SH-SY5Y (cell line): ENCODE results near the gene VSTM4.

Experiments used
- GATA2 ChIP-seq: IDR thresholded peaks from 2 replicates; pipeline ENCODE4 v1.6.1; 2011; ENCODE audit warnings: mild to moderate bottlenecking, low read depth, low read length
- GATA3 ChIP-seq: IDR thresholded peaks from 2 replicates; pipeline ENCODE4 v1.6.1; 2011; ENCODE audit warnings: low read depth, mild to moderate bottlenecking, low read length, moderate library complexity

The VSTM4 gene

DNA sequence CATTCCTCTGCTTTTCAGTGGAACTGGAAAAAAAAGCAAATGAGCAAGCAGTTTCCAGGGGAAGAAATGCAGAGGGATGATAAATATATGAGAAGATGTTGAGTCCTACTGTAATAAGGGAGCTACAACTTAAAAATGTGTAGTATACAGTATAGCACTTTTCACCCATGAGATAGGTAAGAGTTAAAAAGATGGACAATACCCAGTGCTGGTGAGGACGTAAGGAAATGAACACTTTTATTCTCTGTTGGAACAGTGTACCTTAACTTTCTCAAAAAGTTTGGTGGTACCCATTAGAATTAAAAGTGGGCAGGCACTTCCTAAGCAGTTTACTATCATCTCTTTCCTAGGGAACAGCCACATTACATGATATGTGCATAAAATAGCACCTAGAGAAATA lies 21.2 kb upstream of the VSTM4 start:
- TF ChIP-seq GATA3 (no peak), GATA2 (no peak)

DNA sequence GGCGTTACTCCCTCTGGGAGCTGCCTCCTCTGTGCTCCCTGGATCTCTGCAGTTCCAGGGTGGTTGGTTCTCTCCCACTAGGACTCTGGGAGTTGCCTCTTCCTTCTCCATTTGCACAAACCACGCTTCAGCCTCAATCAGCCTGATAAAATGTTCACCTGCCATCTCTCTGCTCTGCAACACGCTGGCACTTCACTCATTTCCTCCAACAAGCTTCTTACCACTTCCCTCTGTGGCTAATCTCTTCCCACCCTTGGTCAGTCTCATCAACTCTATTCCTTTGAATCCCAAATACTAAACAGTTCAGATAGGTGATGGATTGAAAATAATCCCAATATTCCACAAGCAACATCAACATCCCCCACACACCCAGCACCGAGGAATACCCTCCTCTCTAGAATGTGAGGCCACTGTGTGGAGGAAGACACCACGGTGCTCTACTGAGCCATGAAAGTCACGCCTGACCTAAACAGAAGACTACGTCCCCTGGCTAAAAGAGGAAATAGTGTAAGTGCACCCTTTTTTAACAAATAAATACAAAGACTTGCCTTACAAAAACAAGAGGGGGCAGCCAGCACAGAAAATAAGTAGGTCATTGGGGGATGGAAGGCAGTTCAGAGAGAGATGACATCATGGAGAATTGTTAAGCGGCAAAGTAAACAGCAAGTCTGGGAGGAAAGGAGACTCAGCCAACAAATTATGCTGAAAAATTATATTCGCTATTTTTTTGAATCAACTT lies 20.4 kb upstream of the VSTM4 start:
- TF ChIP-seq GATA3 (no peak), GATA2 (no peak)

DNA sequence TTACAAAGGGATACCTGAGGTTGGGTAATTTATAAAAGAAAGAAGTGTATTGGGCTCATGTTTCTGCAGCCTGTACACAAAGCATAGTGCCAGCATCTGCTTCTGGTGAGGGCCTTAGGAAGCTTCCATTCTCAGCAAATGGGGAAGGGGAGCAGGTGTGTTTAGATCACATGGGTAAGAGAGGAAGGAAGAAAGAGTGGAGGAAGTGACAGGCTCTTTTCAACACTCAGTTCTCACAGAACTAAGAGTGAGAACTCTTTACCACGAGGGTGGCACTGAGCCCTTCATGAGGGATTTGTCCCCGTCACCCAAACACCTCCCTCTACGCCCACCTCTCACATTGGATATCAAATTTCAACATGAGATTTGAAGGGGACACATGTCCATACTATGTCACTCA lies 19.0 kb upstream of the VSTM4 start:
- TF ChIP-seq GATA2: no peak
- TF ChIP-seq GATA3: no peak

DNA sequence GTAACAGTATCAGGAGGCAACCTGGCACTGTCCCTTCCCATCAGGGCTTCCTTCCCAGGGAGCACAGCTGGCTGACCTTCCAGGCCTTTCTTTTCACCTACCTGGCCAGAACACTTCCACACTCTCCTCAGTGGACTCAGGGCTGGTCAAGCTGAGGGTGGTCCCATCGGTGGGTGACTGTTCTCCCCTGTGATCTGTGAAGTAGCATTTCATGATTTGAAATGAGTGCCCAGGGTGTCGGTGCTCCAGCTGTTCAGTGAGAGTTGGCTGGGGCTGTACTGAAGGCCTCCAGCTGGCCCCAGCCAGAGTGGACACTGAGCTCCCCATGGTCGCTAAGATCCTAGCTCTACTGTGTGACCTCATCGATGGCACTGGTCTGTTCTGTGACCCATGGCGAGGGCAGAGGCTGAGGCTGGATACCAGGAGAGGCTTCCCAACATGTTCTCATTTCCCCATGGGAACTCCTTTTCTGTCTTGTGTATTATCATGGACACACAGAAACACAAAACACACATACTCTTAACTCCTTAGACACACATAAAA lies 18.5 kb upstream of the VSTM4 start, which contains the start of gene FAM170B:
Gene FAM170B, minus strand, starts transcription at position 316 of the 543 bp plus-strand sequence. Its CDS starts 103 bp downstream, at position 213.
- no peak for TF ChIP-seq GATA3
- no peak for TF ChIP-seq GATA2

DNA sequence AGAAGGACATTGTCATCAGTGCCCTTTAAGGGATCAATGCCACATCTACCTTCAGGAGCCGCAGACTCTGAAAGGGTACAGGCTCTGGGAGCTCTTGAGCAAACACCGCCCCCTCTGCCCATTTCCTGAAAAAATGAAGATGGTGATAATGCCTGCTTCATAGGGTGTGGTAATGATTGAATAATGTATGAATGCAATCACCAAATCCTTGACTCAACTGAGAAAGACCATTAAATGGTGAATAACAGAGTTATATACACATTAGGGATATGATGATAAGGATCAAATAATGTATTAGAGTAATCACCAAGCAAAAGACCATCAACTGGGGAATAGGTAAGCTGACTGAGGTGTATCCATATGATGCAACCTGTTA lies 17.0 kb upstream of the VSTM4 start:
- no peak for TF ChIP-seq GATA2
- TF ChIP-seq GATA3: no peak

DNA sequence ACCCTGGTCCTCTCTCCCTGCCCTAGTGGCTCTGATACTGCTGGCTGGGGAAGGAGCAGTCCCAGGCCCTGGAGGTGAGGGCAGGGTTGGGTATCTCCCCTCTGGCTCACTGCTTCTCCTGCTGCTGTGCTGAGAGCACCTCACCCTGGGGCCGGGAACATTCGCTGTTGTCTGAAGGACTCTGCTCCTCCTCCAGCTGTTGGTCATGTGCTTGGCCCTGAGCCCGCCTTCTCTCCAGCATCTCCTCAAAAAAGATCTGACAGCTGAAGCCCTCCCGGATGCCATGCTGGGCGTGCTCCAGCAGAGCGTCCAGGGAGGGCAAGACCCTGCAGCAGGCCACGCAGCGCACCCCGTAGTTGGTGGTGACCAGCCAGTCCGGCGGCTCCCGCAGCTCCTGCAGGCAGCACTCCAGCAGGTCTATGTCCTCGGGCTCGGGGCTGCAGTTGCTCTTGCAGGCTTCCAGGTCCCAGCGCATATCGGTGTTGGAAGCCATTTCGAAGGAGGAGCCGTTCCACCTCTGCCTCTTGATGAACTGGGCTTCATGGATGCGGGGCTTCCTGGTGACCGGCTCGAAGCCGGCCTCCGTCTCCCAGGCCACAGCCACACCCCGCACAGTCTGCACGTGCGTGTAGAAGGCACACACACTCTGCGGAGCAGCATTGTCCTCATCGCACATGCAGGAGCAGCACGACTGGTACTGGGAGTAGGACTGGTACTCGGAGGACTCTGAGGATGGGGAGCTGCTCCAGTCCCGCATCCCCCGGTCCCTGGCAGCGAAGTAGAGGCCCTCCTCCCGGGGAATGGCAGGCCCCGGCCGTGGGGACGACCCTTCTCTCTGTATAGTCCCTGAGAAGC lies 16.4 kb upstream of the VSTM4 start:
- TF ChIP-seq GATA3 (no peak), GATA2 (no peak)

DNA sequence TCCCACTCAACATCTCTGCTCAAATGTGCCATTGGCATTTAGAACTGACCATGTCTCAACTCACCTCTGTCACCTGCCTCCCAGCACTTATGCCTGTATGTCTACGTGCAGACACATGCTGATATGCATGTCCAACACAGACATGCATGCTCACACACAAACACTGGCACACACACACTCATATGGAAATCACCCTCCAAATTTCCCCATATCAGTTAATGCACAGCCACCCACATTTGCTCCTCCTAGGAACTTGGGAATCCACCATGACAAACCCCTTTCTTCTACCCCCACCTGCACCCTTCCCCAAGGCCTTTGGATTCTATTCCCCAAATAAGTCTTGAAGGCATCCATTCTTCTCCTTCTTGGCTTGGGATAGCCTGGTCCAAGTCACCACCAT lies 14.1 kb upstream of the VSTM4 start:
- TF ChIP-seq GATA3 (no peak), GATA2 (no peak)

DNA sequence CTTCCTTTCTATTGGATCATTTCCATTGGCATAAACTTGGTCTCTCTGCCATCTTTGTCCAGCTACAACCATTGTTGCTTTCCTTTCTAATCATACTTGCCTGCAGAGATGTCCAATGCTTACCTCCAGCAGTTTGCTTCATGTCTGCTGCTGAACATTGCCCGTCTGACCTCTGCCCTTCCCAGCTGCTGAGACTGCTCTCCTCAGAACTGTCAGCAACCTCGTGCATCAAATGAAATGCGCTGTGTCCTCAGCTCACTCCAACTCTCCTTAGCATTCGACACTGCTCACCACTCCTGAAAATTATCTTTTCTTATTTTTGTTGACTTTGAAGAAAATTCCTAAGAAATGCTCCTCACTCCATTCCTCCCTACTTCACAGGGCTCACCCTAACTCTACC lies 13.5 kb upstream of the VSTM4 start:
- TF ChIP-seq GATA3 (no peak), GATA2 (no peak)

DNA sequence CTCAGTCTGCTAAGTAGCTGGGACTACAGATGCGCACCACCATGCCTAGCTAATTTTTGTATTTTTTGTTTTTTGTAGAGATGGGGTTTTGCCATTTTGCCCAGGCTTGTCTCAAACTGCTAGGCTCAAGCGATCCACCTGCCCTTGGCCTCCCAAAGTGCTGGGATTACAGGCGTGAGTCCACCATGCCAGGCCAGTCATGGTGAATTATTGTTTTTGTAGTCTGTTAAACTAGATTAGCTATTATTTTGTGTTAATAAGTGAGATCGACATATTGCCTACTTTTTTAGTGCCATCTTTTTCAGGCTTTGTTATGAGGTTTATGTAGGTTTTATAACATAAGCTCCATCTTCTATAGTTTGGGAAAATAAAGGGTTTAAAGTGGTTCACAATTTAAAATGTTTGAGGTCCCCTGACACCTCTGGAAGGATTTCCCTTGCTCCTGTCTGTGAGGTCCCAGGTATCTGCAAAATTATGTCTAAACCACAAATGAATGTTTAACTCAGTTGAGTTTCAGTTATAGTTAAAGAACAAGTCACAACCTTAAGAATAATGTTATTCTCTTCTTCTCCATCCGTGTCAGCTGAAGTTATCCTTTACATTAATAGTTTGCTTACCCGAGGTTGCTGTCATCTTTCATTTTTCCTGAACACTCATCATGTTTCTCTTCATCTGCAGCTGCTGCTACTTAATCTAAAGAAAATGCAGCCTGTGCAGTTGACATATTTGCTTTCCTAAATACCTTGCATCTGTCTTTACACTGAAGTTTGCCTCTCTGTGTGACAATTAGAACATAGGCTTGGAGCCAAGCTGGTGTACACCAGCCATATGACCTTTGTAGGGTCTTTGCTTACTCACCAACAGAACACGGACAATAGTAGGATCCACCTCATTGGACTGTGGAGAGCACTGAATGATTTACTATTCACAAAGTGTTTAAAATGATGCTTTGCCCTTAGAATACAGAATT lies 8.9 kb upstream of the VSTM4 start:
- no peak for TF ChIP-seq GATA2
- TF ChIP-seq GATA3: no peak

DNA sequence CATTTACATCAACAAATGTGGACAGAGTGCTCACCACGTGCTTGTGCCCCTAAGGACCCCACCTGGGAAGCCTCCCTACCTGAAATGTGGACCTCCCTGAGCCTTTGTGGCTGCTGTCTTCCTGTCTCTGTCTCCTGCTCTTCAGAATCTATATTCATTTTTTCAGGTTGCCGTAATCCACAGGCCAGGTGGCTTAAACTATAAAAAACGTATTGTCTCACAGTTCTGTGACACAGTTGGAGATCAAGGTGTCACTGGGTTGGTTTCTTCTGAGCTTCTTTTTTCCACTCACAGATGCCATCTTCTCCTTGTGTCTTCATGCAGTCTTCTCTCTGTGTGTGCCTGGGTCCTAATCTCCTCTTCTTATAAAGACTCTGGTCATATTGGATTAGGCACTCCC lies 5.6 kb upstream of the VSTM4 start:
- TF ChIP-seq GATA3: no peak
- no peak for TF ChIP-seq GATA2

DNA sequence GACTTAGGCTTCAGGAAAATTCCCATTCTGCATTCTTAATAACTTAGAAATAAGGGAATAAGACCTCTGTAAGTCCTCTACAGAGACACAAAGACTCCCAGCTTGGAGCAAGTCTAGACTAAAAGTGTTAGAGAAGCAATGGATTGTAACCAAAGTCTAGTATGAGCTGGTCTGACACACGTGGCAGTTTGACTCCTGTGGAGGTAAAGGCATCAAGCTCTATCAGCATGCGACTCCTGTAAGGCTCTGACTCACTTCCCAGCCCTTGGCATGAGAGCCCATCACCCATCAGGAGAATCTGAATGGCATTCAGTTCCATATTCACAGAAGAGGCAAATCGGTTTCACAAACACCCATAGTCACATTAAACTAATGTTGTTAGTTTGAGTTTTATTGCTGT lies 4.4 kb upstream of the VSTM4 start:
- no peak for TF ChIP-seq GATA2
- TF ChIP-seq GATA3: no peak

DNA sequence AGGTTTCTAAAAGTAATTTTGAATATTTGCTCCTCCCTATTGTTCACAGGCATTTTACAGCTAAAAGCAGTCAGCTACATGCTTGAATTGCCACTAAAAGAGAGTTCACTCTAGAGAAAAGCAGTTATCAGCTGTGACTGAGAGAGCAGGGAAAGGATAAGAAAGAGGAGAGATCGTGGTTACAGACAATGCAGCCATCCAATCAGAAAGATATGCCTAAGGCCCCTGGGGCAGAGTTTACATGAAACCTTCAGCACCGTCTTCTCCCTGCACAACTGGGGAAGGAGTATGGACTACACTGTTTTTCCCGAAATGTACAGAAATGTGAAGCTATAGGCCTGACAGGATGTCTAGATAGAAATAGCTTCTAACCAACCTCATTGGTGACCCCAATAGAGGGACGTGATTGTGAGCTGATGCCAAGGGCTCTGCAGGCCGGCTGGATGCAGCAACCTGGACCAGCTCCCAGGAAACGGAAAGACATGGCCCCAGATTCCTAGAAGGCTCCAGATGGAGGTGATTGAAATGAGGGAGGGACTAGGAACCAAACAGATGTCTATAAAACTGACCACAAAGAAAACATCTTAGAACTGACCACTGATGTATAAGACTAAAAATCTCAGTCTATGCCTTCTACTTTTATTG lies 3.2 kb upstream of the VSTM4 start:
- peak; percentile 48; the same call in 1 of the 2 replicates for TF ChIP-seq GATA2
- no peak for TF ChIP-seq GATA3

DNA sequence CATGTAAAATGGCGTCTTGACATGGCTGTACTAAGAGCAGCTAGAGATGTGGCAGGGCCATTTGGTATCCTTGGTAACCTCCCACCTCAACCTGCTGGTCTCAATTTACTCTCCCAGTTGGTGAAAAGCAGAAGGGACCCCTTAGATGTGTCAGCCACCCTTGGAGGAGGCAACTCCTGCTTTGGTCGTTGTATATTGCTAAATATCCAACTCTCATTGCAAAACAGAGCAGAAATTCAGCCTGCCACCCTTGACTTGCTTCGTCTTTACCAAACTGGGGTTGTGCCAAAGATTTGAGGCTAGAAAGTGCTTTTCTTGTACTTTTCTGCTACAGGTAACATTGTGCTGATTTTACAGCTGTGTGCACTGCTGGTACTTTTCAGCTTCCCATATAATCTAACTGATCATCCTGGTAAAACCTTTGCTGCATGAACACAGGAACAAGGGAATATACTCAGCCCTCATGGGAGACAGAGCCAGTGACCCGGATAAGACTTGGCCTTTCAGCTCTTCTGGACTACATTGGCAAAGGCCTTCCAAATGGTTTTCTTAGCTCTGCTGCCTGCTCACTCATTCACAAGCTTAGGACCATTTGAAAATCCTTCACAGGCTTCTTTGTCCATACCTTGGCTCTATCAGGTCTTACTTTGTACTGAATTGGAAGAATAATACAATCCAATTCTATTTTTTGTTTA lies 2.2 kb upstream of the VSTM4 start:
- TF ChIP-seq GATA2 (no peak), GATA3 (no peak)
